D341Med (cell line): Measurements from ENCODE around the gene SPG11.
"Not testable (repeated sequence)": the region's sequence is repeated elsewhere in the genome, so short reads cannot be mapped to it uniquely, and the experiment has no call there.

Source experiments
- DNase-seq: peaks from one replicate; pipeline ENCODE4 v3.0.0; 2012; ENCODE audit warnings: low spot score

Gene SPG11

DNA sequence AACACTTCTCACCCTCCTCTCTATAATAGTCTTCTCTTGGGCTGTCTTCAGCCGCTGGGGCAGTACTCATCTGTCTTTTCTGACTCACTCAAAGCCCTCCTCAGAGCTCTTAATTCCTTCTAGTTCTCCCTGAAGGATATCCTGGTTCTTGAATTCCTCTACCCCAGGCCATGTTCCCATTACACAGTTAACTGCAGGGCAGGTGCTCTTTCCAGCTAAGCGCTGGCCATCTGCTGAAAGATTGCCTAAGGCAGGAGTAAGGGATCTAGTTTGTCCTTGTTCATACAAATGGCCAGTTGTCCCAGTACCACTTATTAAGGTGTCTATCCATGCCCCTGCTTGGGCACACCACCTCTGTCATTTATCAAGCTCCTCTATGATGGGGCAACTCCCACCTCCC is 10.2 kb upstream of the SPG11 start:
- no peak for DNase-seq

DNA sequence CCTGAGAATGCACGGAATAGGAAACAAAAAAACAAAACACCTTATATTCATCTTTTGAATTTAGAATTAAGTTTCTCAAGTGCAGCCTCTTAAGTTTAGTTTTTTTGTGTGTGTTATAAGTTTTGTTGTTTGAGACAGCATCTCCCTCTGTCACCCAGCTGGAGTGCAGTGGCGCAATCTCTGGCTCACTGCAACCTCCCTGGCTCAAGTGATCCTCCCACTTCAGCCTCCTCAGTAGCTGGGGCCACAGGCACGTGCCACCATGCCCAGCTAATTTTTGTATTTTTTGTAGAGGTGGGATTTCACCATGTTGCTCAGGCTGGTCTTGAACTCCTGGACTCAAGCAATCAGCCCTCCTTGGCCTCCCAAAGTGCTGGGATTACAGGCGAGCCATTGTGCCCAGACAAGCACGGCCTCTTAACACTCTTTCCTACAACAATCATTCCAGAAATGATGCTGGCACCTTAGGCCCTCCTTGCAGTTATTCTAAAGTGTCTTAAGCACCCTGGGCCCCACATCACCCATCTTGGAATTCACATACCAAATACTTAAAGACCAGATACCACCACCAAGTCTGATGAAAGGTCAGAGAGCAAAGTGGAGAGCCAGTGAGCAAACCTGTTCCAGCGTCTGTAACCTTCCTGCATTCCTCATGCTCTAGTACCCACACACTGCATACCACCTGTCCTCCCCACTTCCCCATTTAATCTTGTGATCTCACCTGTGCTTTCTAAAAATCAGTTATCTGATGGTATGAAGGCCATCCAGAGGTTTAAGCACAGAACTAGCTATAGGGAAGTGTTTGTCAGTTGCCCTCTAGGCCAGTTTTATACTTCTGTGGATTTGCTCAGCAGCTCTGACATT is 6.9 kb upstream of the SPG11 start:
- DNase-seq: no peak

DNA sequence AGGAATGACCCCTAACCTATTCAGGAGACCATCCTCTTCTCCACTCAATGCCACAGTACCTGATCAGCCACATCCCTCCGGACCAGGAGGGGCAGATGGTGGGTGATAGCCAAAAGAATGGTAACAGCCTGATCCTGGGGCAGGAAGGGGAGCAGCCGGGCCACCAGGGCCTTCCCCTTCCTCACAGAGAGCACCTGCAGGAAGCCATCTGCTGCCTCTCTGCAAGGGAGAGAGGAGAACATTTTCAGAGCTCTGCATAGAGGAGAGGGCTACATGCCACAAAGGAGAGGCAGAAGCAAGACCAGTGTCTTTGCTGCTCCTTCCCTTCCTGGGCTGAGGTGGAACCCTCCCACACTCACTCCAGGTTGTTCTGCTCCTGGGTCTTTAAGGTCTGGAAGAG is 5.5 kb upstream of the SPG11 start:
- DNase-seq: no peak

DNA sequence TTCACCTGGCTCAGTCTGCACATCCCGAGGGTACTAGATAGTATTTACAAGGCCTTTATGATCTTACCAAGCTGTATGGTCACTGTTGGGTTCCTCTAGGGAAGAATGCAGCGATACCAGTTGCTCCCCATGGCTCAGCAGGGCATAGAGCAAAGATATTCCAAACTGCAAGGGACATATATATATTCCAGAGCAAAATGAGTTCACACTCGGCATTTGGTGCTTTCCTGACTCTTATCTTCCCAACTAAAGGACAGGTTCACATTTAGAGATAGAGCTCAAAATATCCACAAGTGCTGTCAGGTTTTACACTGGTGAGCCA is 3.5 kb upstream of the SPG11 start:
- no peak for DNase-seq

DNA sequence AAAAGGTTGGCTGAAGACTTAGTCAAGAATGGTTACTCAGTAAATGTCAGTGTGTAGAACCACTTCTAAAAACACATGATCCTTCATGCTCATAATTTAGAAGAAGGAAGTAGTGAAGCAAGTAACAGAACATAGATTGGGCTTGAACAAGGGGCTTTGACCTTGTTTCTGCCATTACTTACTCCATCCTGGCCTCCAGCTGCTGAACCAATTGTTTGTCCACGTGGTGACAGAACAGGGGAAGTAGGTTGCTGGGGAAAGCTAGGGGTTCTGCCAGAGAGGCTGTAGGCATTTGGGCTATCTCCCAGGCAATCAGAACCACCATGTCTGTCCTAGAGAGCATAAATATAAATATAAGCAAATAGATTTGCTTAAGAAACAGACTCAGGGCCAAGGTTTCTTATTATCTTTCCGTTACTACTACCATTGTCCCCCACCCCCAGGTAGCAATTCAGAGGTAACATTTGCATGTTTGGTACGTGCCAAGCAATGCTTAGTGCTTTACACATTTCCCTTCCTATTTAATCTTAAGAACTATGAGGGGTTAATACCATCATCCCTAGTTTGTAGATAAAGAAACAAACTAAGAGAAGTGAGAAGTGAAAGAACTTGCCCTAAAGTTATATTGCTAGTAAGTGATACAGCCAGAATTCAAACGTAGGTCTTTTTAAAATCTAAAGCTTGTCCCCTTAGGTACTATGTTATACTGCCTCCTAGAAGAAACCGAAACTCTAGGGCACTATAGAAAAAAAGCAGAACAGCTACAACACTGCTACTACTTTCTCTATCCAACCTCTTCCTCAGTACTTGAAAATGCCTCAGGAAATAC is 3.0 kb upstream of the SPG11 start:
- no peak for DNase-seq

DNA sequence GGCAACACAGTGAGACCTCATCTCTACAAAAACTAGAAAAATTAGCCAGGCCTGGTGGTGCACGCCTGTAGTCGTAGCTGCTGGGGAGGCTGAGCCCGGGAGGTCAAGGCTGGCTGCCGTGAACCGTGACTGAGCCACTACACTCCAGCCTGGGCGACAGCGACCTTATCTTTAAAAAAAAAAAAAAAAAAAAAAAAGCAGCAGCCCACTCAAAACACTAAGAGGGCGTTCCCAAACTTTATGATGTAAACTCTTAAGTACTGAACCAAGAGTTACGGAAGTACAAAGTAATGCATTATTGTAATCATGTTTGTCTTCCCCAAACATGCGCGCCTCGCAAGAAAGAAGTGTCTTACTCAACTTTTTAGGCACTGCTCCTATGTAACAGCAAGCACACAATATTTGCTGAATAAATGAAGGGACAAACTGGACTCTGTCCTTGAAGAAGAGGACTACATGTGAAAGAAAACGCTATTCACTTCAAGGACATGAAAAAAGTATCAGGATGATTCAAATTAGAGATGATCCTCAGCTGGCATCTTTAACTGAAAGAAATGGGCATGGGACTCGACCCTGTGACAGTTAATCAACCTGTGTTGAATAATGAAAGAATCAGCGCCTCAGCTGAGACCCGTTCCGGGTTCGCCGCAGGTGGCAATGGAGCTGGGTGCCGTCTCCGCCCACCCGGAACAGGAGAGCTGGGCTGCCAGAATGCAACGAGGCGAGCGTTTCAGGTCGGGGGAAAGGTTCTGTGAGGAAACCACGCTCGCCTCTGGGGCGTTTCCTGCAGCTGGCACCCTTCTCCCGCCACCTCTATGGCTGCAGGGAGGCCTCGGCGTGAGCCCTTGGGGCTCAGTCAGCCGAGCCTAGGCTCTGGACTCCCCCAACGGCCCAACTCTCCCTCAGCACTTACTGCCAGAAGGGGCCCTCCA is 718 bp downstream of the SPG11 start:
- DNase-seq: peak; percentile 70

DNA sequence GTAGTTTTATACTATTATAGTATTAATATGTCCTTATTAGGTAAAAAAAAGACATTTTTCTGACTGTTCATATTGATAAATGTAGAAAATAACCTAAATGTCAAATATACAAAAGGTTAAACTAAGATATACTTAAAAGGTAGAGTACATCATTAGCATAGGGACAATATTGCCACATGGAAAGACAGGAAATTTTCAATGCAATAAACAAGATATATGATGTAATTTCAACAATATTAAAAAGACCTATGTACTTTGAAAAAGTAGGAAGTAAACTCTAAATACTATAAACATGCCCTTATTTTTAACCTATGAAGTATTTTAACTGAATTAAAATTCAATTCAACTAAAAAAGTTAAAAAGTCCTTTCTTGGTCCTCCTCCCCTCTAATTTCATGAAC is 1.9 kb downstream of the SPG11 start:
- DNase-seq: no peak

DNA sequence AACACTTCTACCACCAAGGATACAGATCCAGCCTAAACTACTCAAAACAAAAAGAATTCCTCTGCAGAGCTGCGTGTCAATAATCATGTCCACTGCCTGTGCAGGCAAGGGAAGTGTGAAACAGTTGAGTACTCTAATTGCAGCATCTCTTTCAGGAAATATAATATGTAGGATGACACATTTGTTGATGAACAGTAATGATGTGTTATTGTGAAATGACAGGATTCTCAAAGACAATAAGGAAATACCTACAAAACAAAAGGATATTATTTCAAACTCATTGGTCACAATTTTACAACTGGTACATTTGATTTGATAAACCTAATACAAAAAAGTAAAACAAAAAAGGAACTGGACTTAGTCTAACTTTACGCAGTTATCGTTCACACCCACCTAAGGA is 4.4 kb downstream of the SPG11 start:
- DNase-seq: no peak

DNA sequence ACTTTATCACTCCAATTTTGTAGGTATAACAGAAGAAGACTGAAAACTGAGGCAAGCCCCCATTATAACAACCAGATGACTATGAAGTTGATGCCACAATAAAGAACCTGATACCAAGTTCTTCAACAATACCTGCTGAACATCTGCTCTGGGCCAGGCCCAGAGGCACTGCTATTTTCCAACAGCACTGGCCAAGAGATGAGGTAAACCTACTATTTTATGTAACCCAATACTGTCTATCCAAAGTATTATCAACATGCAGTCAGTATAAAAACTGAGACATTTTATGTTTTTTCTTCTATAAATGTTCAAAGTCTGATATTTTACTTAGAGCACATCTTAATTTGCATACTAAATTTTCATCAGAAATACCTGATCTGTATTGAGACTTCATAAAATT is 6.1 kb downstream of the SPG11 start:
- no peak for DNase-seq

DNA sequence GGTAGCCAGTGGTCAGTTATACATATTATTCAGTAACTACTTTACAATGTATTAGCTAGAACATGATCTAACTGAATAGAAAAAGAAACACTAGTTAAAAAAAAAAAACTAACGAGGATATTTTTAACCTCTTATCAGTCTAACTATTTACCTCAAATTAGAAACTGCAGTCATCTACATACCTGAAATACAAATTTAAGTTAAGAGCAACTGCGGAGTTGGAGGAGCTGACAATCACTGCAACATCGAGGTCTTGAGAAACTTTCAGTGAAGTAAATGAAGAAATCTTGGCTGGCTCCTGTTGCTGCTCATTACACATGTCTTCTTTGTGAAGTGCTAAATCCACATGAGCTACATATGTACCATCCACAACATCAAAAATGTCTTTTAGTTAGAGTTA is 6.5 kb downstream of the SPG11 start:
- no peak for DNase-seq

DNA sequence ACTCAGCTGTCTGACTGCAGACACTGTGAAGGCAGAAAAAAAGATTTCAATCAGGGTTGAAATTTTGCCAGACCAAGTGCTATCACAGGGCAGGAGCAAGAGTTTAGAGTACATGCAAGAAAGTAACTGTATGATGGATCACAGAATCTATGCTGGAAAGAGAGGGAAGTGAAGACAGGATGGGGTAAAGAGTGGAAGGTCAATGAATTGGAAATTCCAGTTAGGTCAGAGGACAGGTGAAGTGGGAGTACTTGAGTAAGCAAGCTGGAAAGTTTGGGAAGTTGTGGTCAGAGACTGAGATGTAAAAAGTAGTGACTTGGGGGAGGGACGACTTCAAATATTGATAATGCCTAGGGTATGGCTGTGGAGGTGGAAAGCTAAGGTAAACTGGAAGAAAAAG is 7.2 kb downstream of the SPG11 start:
- DNase-seq: no peak

DNA sequence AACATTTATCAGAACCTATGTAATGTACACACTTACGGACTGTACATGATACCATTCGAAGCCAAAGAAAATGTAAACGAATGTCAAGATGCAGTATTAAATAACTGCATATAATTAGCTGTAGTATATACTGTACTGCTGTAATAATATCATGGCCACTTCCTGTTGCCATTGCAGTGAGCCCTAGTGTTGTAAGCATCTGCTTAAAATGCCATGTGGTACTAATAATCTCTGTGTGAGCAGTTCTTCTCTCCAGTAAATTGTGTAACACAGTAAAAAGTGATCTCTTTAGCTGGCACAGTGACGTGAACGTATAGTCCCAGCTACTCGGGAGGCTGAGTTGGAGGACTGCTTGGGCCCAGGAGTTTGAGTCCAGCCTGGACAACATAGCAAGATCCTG is 8.6 kb downstream of the SPG11 start:
- no peak for DNase-seq

DNA sequence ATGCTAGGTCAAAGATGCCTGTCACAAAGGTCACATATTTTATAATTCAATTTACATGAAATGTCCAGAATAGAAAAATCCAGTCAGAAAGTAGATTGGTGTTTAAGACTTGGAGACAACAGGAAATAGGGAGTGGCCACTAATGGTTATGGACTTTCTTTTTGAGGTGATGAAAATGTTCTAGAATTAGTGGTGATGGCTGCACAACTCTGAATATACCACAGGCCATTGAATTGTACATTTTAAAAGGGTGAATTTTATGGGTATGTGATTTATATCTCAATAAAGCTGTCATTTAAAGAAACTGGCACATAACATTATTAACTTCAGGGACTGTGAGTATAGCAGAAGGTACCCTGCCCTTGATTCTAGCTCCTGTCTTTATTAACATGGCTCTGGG is 15.8 kb downstream of the SPG11 start:
- no peak for DNase-seq

DNA sequence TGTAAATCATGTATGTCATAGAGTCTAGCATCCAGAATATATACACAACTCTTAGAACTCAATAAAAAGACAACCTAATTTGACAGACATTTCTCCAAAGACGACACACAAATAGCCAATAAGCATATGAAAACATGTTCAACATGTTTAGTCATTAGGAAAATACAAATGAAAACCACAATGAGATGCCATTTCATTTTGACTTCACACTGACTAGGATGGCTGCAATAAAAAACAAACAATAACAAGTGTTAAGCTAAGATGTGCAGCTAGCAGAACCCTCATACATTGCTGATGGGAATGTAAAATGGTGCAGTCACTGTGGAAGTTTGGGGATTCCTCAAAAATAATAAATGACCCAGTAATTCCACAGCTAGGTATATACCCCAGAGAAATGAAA is 16.4 kb downstream of the SPG11 start:
- no peak for DNase-seq

DNA sequence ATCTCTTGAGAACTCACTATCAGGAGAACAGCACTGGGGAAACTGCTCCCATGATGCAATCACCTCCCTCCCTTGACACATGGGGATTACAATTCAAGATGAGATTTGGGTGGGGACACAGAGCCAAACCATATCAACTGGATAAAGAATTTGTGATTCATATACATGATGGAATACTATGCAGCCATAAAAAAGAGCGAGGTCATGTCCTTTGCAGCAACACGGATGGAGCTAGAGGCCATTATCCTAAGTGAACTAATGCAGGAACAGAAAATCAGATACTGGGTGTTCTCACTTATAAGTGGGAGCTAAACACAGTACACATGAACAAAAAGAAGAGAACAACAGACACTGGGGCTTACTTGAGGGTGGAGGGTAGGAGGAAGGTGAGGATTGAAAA is 17.0 kb downstream of the SPG11 start:
- DNase-seq: no peak

DNA sequence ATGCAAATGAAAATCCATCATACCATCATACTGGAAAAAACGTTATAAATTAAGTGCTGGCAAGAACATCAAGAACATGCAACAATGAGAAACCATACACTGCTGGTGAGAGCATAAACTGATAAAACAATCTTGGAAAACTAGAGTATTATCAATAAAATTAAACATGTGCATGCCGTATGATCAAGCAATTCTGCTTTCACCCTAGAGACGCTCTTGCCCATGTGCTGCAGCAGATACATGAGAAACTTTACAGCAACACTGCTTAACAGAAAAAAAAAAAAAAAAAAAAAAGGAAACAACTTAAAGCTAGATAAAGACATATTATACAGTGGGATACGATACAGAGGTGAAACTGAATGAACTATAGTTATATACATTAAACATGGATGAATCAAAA is 21.8 kb downstream of the SPG11 start:
- no peak for DNase-seq

DNA sequence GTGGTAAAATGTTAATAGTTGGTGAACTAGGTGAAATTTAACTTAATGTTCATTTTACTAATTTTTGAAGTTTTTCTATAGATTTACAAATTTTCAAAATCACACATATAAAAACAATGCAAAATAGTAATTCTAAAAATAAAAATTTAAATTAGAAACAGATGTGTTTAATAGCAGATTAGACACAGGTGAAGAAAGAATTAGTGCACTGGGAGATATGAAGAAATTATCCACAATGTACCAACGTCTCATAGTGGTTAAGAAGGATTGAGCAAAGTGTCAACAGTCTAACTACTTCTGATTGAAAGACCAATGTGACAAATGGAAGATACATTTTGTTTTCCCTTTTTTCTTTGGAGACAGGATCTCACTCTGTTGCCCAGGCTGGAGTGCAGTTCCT is 26.5 kb downstream of the SPG11 start:
- no peak for DNase-seq

DNA sequence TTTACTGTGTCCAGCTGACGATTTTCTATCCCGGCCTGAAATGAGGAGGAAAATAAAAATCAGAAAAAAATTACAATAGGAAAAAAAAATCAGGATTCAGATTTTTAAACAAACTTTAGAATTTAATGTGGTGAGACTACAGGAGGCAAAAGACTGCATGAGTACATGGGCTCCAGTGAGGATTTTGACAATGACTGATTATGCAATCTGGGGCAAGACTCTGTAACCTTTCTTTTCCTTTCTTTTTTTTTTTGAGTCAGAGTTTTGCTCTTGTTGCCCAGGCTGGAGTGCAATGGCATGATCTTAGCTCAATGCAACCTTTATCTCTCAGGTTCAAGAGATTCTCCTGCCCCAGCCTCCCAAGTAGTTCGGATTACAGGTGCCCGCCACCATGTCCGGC is 29.9 kb downstream of the SPG11 start:
- no peak for DNase-seq

DNA sequence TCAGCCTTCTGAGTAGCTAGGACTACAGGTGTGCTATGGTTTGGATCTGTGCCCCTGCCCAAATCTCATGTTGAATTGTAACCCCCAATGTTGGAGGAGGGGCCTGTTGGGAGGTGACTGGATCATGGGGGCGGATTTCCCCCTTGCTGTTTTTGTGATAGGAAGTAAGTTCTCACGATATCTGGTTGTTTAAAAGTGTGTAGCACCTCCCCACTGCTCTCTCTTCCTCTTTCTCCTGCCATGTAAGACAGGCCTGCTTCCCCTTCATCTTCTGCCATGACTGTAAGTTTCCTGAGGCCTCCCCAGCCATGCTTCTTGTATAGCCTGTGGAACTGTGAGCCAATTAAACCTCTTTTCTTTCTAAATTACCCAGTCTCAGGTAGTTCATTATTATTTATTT is 38.2 kb downstream of the SPG11 start:
- not testable (repeated sequence) for DNase-seq

DNA sequence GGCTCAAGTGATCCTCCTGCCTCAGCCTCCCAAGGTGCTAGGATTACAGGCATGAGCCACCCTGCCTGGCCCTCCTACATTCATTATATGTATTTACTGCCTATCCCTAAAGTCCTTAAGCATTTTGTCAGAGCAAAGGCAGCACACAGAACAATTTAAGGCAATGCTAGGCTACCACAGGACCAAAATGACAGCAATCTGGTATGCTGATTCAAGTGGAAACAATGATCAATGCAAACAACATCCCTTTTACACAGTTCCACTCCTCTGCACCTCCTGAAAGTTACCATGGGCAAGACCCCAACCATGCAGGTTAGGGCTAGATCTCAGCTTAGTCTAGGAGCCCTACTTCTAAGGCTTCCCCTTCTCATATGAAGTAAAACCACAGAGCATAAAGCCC is 40.3 kb downstream of the SPG11 start:
- no peak for DNase-seq

DNA sequence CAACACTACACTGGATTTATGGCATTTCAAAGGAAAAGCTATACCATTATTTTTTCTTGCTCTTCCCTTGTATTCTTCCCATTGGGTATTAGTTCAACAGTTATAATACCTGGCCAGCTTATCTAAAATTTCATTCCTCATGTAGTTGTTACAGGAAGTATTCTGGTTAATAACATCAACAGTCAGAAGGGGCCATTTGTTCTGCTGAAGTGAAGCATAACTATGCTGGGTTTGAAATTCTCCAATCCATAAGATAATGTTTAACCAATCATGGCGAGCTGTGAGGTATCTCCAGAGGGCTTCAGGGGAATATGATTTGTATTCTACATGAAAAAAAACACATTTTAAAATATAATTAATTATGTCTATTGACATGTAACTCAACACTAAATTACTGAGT is 43.4 kb downstream of the SPG11 start:
- DNase-seq: no peak

DNA sequence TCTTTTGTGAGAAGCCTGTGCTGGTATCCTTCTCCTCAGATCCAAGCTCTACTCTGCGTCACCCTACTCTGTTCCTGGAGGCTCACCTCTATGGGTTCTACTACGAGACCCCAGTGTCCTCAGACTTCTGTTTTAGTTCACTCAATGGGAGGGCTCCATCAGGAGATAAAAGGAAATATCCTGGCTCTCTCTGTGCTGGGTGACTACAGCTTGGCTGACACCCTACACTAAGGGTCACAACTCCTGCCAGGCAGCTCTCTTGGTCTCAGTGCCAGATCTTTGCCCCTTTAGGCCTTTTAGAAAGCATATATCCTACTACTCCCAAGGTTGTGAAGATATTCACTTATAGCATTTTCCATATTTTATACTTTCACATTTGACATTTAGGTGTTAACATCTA is 46.5 kb downstream of the SPG11 start:
- DNase-seq: no peak

DNA sequence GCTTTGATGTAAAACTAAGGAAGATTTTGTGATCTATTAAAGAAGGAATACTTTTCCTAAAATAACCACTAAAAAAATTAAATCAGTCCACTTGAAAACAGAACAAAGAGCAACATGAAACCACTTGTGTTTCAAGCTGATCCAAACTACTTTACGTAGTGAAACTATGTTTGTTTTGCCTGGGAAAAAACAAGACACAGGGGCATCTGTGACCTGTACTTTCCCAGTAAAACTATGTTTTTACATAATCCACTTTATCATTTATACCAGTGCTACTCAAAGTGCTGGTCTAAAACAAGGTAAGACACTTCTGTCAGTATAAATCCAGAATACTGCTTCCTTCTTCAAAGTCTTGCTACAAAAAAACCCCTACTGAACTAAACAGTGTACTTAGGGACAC is 56.7 kb downstream of the SPG11 start:
- DNase-seq: no peak
